Purkinje cell (primary cell): ENCODE data around the gene ZNF415. TPM values are rescaled to one million over a fixed set of nuclear protein-coding genes. Genes with fewer than 3 reads are reported as not detected.

Source experiments
- polyA plus RNA-seq: library from polyadenylated mRNA; unstranded; fragments of >200 nt; fragmentation: Nextera tagmentation; gene quantifications from 2 replicates; pipeline ENCODE4 v1.2.1, GENCODE V29; 2014

ZNF415 gene
- 46.1 and 56.6 TPM in 2 replicates for polyA plus RNA-seq

DNA sequence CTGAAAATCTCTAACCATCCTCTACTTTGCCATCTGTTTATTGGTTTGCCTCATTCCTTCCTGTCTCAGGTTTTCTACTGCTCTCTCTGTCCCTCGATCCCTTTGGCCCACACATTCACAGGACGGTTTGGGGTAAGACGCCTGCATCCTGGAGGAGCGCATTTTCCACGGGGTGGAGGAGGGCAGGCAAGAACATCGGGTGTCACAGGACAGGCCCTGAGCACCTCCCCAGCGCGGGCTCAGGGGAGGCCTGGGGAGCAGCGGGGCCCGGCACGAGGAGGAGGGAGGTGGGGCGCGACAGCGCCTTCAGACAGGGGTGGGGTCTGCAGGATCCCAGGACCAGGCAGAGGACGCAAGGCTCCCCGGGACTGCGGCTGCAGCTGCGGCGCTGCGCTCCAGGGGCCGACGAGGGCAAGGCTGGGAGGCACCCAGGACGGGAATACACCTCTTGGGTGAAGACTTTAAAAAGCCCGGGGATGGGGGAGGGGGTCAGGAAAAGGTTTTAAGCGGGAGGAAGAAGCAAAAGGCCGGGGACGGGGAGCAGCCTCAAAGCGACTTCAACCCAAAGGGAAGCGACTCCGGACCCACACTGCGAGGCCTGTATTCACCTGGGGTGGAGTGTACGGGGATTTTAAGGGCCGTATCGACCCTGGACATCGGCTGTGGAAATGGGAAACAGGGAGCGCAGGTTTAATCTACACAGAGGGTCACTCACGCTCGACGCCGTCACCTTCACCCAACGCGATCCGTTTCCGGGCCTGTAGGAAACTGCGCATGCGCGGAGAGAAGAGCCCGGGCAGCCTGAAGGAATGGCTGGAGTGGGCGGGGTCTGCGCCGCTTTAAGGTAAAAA is at the start of gene ZNF415:
ZNF415 (minus strand) TSS at position 770 of the 851 bp plus-strand sequence. CDS start 10,234 bp downstream, outside the sequence.

DNA sequence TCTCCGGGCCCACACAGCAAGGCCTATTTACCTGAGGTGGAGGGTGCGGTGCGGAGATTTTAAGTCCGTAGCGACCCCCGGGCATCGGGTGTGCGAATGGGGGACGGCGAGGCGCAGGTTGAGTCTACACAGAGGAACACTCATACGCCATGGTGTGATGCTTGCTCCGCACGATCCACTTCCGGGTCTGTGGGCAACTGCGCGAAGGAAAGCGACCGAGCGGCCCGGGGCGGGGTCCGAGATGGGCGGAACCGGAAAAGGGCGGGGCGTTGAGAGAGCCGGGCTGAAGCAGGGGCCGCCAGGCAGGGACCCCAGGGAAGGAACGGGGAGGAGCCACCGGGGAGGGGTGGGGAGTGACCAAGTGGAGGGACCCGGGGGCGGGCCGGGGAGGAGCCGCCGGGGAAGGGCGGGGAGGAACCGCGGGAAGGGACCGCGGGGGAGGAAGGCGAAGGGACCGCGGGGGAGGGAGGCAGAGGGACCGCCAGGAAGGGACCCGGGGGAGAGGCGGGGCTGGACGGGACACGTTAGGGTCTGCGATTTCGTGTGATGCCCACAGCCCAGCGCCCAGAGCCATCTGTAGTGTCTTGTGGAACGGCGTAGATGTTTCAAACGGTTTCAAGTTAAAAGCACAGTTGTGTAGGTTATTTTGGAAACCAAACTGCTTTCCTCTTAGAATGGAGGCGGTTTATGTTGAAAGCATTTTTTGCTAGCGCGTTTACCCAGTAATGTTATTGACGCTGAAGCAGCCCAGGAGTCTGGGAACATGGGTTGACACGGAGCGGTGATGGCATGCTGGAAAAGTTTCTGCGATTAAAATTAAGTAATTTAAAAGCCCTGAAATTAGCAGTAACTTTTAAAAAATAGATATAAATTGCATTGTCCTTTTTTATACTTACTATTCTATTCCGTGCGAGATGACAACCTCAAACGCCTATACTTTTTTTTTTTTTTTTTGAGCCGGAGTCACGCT is 29.2 kb downstream of the ZNF415 start, which contains the start of gene ZNF160:
ZNF160 (minus strand) TSS at position 189 of the 970 bp plus-strand sequence. CDS start 17,146 bp downstream, outside the sequence.

Other genes starting within 250 kb of the ZNF415 start
- 4.9 and 10.2 TPM in 2 replicates for gene ZNF320, start 235.3 kb downstream of the ZNF415 start, polyA plus RNA-seq
- 0.38 TPM in 1 of 2 replicates, not detected in the other for gene ZNF888, start 209.5 kb downstream of the ZNF415 start, polyA plus RNA-seq
- 1.2 and 7.5 TPM in 2 replicates for gene ZNF816, start 170.0 kb downstream of the ZNF415 start, polyA plus RNA-seq
- not detected in 2 replicates for gene ERVV-1, start 119.0 kb downstream of the ZNF415 start, polyA plus RNA-seq
- not detected in 2 replicates for gene ERVV-2, start 88.2 kb downstream of the ZNF415 start, polyA plus RNA-seq
- gene ZNF160, start 29.5 kb downstream of the ZNF415 start, polyA plus RNA-seq = 6.8 and 8.2 TPM in 2 replicates
- 4.1 and 5.0 TPM in 2 replicates for gene ZNF347, start 26.1 kb upstream of the ZNF415 start, polyA plus RNA-seq
- gene ZNF665, start 60.4 kb upstream of the ZNF415 start, polyA plus RNA-seq = 1.6 and 3.5 TPM in 2 replicates
- gene ZNF677, start 122.0 kb upstream of the ZNF415 start, polyA plus RNA-seq = 18.1 and 19.4 TPM in 2 replicates
- not detected in 2 replicates for gene VN1R2, start 125.4 kb upstream of the ZNF415 start, polyA plus RNA-seq
- gene VN1R4, start 134.8 kb upstream of the ZNF415 start, polyA plus RNA-seq = not detected in 2 replicates
- 1.9 and 3.6 TPM in 2 replicates for gene ZNF845, start 200.8 kb upstream of the ZNF415 start, polyA plus RNA-seq
- gene ZNF525, start 232.8 kb upstream of the ZNF415 start, polyA plus RNA-seq = 8.0 and 15.0 TPM in 2 replicates